ENCODE results near the gene GRID2IP.
"Not testable (repeated sequence)": the region's sequence is repeated elsewhere in the genome, so short reads cannot be mapped to it uniquely, and the experiment has no call there.

The GRID2IP gene

GRCh38 chr7:6579446-6579845, 28.2 kb upstream of the GRID2IP start:
- no peak for TF ChIP-seq EZH2phosphoT487 (IDR thresholded peaks at IDR 0.05; ENCODE audit: borderline replicate concordance, low read length)
- peak; percentile 27 for TF ChIP-seq CTCF (IDR thresholded peaks at IDR 0.05; ENCODE audit: low read depth, low read length, poor library complexity, severe bottlenecking)
- peaks cover 38% of the 10 kb centered on the region for H3K79me2 ChIP-seq (ENCODE audit: control insufficient read depth, low read length)
- H3K9me3 ChIP-seq (ENCODE audit: control insufficient read depth, insufficient read depth, low read length): no peaks in the 10 kb centered on the region
- no peak overlapping the region for H3K4me3 ChIP-seq (ENCODE audit: low read length)
- no peak overlapping the region for H3K27ac ChIP-seq (ENCODE audit: low read depth, low read length)
- no peaks in the 10 kb centered on the region for H3K9me2 ChIP-seq (replicated peaks; ENCODE audit: control insufficient read depth, low read length)
- H4K20me1 ChIP-seq (ENCODE audit: control insufficient read depth, insufficient read depth, low read depth, low read length): no peaks in the 10 kb centered on the region
- H3K4me1 ChIP-seq (ENCODE audit: control insufficient read depth, low read length): peaks cover 71% of the 10 kb centered on the region
- no peaks in the 10 kb centered on the region for H3K27me3 ChIP-seq (ENCODE audit: control insufficient read depth, low read length)
- H3K36me3 ChIP-seq (ENCODE audit: control insufficient read depth, low read length): peaks cover 55% of the 10 kb centered on the region
- no peak overlapping the region for H3K4me2 ChIP-seq (ENCODE audit: low read length)
- peaks cover 33% of the 10 kb centered on the region for H3F3A ChIP-seq (ENCODE audit: control insufficient read depth, insufficient read depth)

DNA sequence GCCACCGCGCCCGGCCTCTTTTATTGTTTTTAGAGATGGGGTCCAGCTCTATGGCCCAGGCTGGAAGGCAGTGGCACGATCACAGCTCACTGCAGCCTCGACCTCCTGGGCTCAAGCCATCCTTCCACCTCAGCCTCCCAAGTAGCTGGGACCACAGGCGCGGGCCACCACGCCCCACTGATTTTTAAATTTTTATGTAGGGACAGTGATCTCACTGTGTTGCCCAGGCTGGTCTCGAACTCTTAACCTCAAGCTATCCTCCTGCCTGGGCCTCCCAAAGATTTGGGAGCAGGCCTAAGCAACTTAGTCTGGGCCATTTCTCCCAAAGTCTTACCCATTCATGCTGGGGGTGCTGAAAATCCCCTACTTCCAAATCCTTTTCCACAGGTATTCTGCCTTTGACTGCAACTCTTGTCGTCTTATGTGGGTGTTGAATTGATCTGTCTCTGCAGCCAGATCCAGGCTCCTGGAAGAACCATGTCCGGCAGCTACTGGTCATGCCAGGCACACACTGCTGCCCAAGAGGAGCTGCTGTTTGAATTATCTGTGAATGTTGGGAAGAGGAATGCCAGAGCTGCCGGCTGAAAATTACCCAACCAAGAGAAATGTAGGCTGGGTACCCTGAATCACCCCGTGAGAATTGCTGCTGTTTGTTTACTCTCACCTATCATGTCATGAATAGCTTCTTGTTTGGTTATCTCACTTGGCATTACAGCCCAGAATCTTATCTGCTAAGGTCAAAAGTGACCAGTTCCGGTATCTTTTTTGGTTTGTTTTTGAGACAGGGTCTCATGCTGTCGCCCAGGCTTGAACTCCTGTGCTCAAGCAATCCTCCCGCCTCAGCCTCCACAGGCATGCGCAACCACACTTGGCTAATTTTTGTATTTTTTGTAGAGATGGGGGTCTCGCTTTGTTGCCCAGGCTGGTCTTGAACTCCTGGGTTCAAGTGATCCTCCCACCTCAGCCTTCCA, 27.1 kb upstream of the GRID2IP start:
- Histone ChIP-seq H3K4me1 (ENCODE audit: control insufficient read depth, low read length) (peaks cover 74% of the 10 kb centered on the region), H3K27ac (ENCODE audit: low read depth, low read length) (peak overlapping the region; percentile 75)
- no peak for TF ChIP-seq EZH2phosphoT487 (IDR thresholded peaks at IDR 0.05; ENCODE audit: borderline replicate concordance, low read length)
- TF ChIP-seq CTCF (IDR thresholded peaks at IDR 0.05; ENCODE audit: low read depth, low read length, poor library complexity, severe bottlenecking): no peak

GRCh38 chr7:6577369-6578113, 26.3 kb upstream of the GRID2IP start, which contains the start of gene ZDHHC4:
ZDHHC4 (plus strand) TSS chr7:6577454; CDS start chr7:6580562, 3,108 bp downstream.
- peaks cover 38% of the 10 kb centered on the region for H3K79me2 ChIP-seq (ENCODE audit: control insufficient read depth, low read length)
- no peaks in the 10 kb centered on the region for H3K9me3 ChIP-seq (ENCODE audit: control insufficient read depth, insufficient read depth, low read length)
- no peaks in the 10 kb centered on the region for H3K9me2 ChIP-seq (replicated peaks; ENCODE audit: control insufficient read depth, low read length)
- peak within 1 kb of the TSS; percentile 79 for H3K4me2 ChIP-seq (ENCODE audit: low read length)
- TF ChIP-seq CTCF (IDR thresholded peaks at IDR 0.05; ENCODE audit: low read depth, low read length, poor library complexity, severe bottlenecking): no peak
- no peak for TF ChIP-seq EZH2phosphoT487 (IDR thresholded peaks at IDR 0.05; ENCODE audit: borderline replicate concordance, low read length)
- no peaks in the 10 kb centered on the region for H4K20me1 ChIP-seq (ENCODE audit: control insufficient read depth, insufficient read depth, low read depth, low read length)
- H3K27me3 ChIP-seq (ENCODE audit: control insufficient read depth, low read length): no peaks in the 10 kb centered on the region
- peak within 1 kb of the TSS; percentile 82 for H3K4me3 ChIP-seq (ENCODE audit: low read length)
- peaks cover 27% of the 10 kb centered on the region for H3F3A ChIP-seq (ENCODE audit: control insufficient read depth, insufficient read depth)
- H3K36me3 ChIP-seq (ENCODE audit: control insufficient read depth, low read length): peaks cover 36% of the 10 kb centered on the region
- peaks cover 65% of the 10 kb centered on the region for H3K4me1 ChIP-seq (ENCODE audit: control insufficient read depth, low read length)
- H3K27ac ChIP-seq (ENCODE audit: low read depth, low read length): peak within 1 kb of the TSS; percentile 75

More for the DNA sequence above, 27.1 kb upstream of the GRID2IP start:
- no peaks in the 10 kb centered on the region for H3K27me3 ChIP-seq (ENCODE audit: control insufficient read depth, low read length)
- H3K4me3 ChIP-seq (ENCODE audit: low read length): peak overlapping the region; percentile 82
- H3K4me2 ChIP-seq (ENCODE audit: low read length): peak overlapping the region; percentile 59
- H3K9me2 ChIP-seq (replicated peaks; ENCODE audit: control insufficient read depth, low read length): no peaks in the 10 kb centered on the region
- H3K9me3 ChIP-seq (ENCODE audit: control insufficient read depth, insufficient read depth, low read length): no peaks in the 10 kb centered on the region
- peaks cover 27% of the 10 kb centered on the region for H3F3A ChIP-seq (ENCODE audit: control insufficient read depth, insufficient read depth)
- H3K36me3 ChIP-seq (ENCODE audit: control insufficient read depth, low read length): peaks cover 44% of the 10 kb centered on the region
- H3K79me2 ChIP-seq (ENCODE audit: control insufficient read depth, low read length): peaks cover 38% of the 10 kb centered on the region
- H4K20me1 ChIP-seq (ENCODE audit: control insufficient read depth, insufficient read depth, low read depth, low read length): no peaks in the 10 kb centered on the region

GRCh38 chr7:6576867-6577368, 25.7 kb upstream of the GRID2IP start:
- H4K20me1 ChIP-seq (ENCODE audit: control insufficient read depth, insufficient read depth, low read depth, low read length); H3K27ac ChIP-seq (ENCODE audit: low read depth, low read length); H3K27me3 ChIP-seq (ENCODE audit: control insufficient read depth, low read length); H3K9me3 ChIP-seq (ENCODE audit: control insufficient read depth, insufficient read depth, low read length); H3K9me2 ChIP-seq (replicated peaks; ENCODE audit: control insufficient read depth, low read length): not testable (repeated sequence)
- H3F3A ChIP-seq (ENCODE audit: control insufficient read depth, insufficient read depth): peaks cover 22% of the 10 kb centered on the region
- H3K4me2 ChIP-seq (ENCODE audit: low read length): peak overlapping the region; percentile 79
- peaks cover 59% of the 10 kb centered on the region for H3K4me1 ChIP-seq (ENCODE audit: control insufficient read depth, low read length)
- peaks cover 38% of the 10 kb centered on the region for H3K79me2 ChIP-seq (ENCODE audit: control insufficient read depth, low read length)
- H3K36me3 ChIP-seq (ENCODE audit: control insufficient read depth, low read length): peaks cover 30% of the 10 kb centered on the region
- peak overlapping the region; percentile 82 for H3K4me3 ChIP-seq (ENCODE audit: low read length)
